Measurements from ENCODE around the gene CHFR. TPM values are rescaled to one million over a fixed set of nuclear protein-coding genes. Genes with fewer than 3 reads are reported as not detected.

The CHFR gene
- total and polyA plus RNA-seq, 9 of the 15 experiments (the other 6 are each of a cell fraction or from before 2014, with no cell fraction given) = 0.61 to 33.9 (median 19.3) TPM

DNA sequence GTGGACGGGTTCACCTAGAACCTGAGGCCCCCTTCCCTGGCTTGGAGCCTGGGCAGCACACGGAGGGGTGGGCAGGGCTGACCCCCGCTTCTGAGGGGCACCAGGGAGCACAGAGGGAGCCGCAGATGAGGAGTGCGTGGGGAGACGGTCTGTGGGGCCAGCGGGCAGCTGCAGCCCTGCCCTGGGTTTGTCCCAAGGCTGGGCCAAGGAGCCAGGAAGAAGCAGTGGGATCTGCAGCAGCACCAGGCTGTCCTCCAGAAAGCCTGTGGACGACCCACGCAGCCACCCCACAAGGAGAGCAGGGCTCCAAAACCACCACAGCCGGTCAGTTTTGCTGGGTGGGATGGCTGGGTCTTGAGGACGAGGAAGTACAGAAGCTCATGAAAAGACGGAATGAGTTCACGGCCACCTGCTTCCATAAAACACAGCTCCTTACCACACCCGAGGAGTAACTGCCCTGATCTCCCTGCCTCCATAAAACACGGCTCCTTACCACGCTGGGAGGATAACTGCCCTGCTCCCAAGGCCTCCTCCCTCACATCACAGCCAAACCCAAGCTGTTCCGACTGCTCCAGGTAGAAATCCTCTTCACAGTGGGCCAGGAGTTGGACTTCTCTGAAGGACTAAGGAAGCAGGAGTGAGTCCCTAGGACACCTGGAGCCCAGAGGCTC, 48.9 kb downstream of the CHFR start:
- H3K79me2 ChIP-seq (ENCODE audit: control insufficient read depth, insufficient read depth, low read length) = no peaks in the 10 kb centered on the region
- no peak overlapping the region for H3K4me3 ChIP-seq
- ATAC-seq = no peak
- DNase-seq (ENCODE audit: extremely low read depth in 1 of 4, low spot score in 3 of 4) = no peak
- H3K36me3 ChIP-seq (ENCODE audit: control insufficient read depth, insufficient read depth, low read length) = peaks cover 15% of the 10 kb centered on the region; the same call in 2 of the 3 replicates
- no peaks in the 10 kb centered on the region for H3K9me1 ChIP-seq (ENCODE audit: control insufficient read depth, insufficient read depth, low read length)
- H3K27me3 ChIP-seq (ENCODE audit: control insufficient read depth in 2 of 2, insufficient read depth in 2 of 2, low read length in 2 of 2) = no peaks in the 10 kb centered on the region
- intact Hi-C loops (cut with micrococcal nuclease) = no loop called here
- no peak overlapping the region for H2AFZ ChIP-seq (ENCODE audit: low read depth, low read length)
- in situ Hi-C loops (cut with MboI) = no loop called here
- TF ChIP-seq POLR2G (IDR thresholded peaks at IDR 0.05; ENCODE audit: low read depth, low read length) = peak; percentile 51; the same call in 1 of the 2 replicates
- no peak for TF ChIP-seq ZNF766 (CRISPR knock-in tag; conservative IDR thresholded peaks at IDR 0.05)
- peak; percentile 9 for TF ChIP-seq RBM22 (IDR thresholded peaks at IDR 0.05; ENCODE audit: low read depth, low read length, poor library complexity, severe bottlenecking)
- FAIRE-seq = no peak
- 84% methylated on average over 15 of the region's 17 CpGs for WGBS (ENCODE audit: insufficient coverage, low coverage, missing lambda C conversion rate)
- POLR2A ChIA-PET = interaction anchor here (0.6 to 2.0 kb wide), 3 partner anchors 9 to 311 kb away, joined by 3 to 11 read pairs (median 5); no protein-coding TSS in a partner anchor
- H3K4me2 ChIP-seq (ENCODE audit: insufficient read depth, low read length) = no peak overlapping the region
- no TSS peak for BruUV-seq (replicated peaks)
- H3K27ac ChIP-seq (ENCODE audit: extremely low read depth, low read depth, low read length) = no peak overlapping the region
- CTCF ChIA-PET (ENCODE audit: low intra/inter-chr PET ratio) = no interaction called here
- H3K9me3 ChIP-seq (replicated peaks; ENCODE audit: control insufficient read depth, insufficient read depth, low read depth, low read length) = no peaks in the 10 kb centered on the region
- H3K4me1 ChIP-seq (replicated peaks in 1 of 2; ENCODE audit: control insufficient read depth in 2 of 2, insufficient read depth in 2 of 2, low read length in 2 of 2) = peaks cover 0 to 38% of the 10 kb centered on the region in 2 experiments; a peak in 3 of 5 replicates
- H4K20me1 ChIP-seq (replicated peaks; ENCODE audit: control insufficient read depth, insufficient read depth, low read length) = no peaks in the 10 kb centered on the region
- peak overlapping the region in 1 of 2 experiments; percentile 43; a peak in 1 of 4 replicates for H3K9ac ChIP-seq (ENCODE audit: insufficient read depth in 1 of 2, low read depth in 2 of 2, low read length in 2 of 2)

All from K562 (cell line).